H1 (cell line): ENCODE measurements around the gene FAM81A.

Experiments
- BACH1 ChIP-seq: IDR thresholded peaks from 2 replicates; pipeline ENCODE4 v1.6.1; 2012; ENCODE audit warnings: low read length, improper control_type of control experiment
- EZH2 ChIP-seq: fragments of 200-600 bp; sonication (generic); IDR thresholded peaks from 2 replicates; pipeline ENCODE4 v1.7.1; 2012; ENCODE audit warnings: low read depth, mild to moderate bottlenecking, moderate library complexity, low read length, inconsistent platforms; ENCODE audit not compliant: severe bottlenecking
- GABPA ChIP-seq: IDR thresholded peaks from 2 replicates; pipeline ENCODE4 v1.6.1; 2011; ENCODE audit warnings: mild to moderate bottlenecking, low read length, moderate library complexity, borderline replicate concordance; ENCODE audit not compliant: insufficient read depth
- JUN ChIP-seq: IDR thresholded peaks from 2 replicates; pipeline ENCODE4 v1.6.1; 2011; ENCODE audit warnings: low read depth, mild to moderate bottlenecking, improper control_type of control experiment, low read length
- POLR2A ChIP-seq, 2 experiments: IDR thresholded peaks; 1 replicate in 1 of 2; 2 replicates in 1 of 2; pipeline ENCODE4 v1.6.1; 2011; ENCODE audit warnings: low read depth in 2 of 2, low read length in 2 of 2, mild to moderate bottlenecking in 2 of 2; ENCODE audit errors: control extremely low read depth in 1 of 2
- SIN3A ChIP-seq, 2 experiments: IDR thresholded peaks in 1 of 2; conservative IDR thresholded peaks in 1 of 2; 2 replicates each; pipeline ENCODE4 v1.6.1; 2011 to 2012; ENCODE audit warnings: low read length in 2 of 2, improper control_type of control experiment in 1 of 2, low read depth in 1 of 2, mild to moderate bottlenecking in 1 of 2
- SIX5 ChIP-seq: IDR thresholded peaks from 2 replicates; pipeline ENCODE4 v1.6.1; 2011; ENCODE audit warnings: mild to moderate bottlenecking, low read depth, low read length
- TF ChIP-seq, protein P1 (sequence below), 3 experiments: IDR thresholded peaks; 1 replicate in 2 of 3; 2 replicates in 1 of 3; pipeline versions ENCODE4 v1.5.1 to v1.6.1; 2011; ENCODE audit warnings: low read length in 3 of 3, mild to moderate bottlenecking in 3 of 3, inconsistent platforms in 2 of 3, low read depth in 1 of 3, moderate library complexity in 1 of 3; ENCODE audit not compliant: insufficient read depth in 1 of 3; ENCODE audit errors: control extremely low read depth in 1 of 3

- TF ChIP-seq SIX5, result no peak
- TF ChIP-seq, protein P1, sequence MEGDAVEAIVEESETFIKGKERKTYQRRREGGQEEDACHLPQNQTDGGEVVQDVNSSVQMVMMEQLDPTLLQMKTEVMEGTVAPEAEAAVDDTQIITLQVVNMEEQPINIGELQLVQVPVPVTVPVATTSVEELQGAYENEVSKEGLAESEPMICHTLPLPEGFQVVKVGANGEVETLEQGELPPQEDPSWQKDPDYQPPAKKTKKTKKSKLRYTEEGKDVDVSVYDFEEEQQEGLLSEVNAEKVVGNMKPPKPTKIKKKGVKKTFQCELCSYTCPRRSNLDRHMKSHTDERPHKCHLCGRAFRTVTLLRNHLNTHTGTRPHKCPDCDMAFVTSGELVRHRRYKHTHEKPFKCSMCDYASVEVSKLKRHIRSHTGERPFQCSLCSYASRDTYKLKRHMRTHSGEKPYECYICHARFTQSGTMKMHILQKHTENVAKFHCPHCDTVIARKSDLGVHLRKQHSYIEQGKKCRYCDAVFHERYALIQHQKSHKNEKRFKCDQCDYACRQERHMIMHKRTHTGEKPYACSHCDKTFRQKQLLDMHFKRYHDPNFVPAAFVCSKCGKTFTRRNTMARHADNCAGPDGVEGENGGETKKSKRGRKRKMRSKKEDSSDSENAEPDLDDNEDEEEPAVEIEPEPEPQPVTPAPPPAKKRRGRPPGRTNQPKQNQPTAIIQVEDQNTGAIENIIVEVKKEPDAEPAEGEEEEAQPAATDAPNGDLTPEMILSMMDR (IDR thresholded peaks at IDR 0.05; ENCODE audit: control extremely low read depth in 1 of 3, insufficient read depth in 1 of 3, low read depth in 1 of 3, low read length in 3 of 3), result no peak
- TF ChIP-seq GABPA, result no peak
- TF ChIP-seq BACH1, result no peak
- TF ChIP-seq EZH2, result no peak
- no peak for TF ChIP-seq POLR2A (IDR thresholded peaks at IDR 0.05; ENCODE audit: control extremely low read depth in 1 of 2, low read depth in 2 of 2, low read length in 2 of 2)
- no peak for TF ChIP-seq SIN3A (conservative IDR thresholded peaks at IDR 0.05 in 1 of 2, IDR thresholded peaks at IDR 0.05 in 1 of 2; ENCODE audit: low read depth in 1 of 2, low read length in 2 of 2)
- TF ChIP-seq JUN, result no peak
These were observed 78.9 kb downstream of the FAM81A start for GRCh38 chr15:59516655-59517461.
